Activated CD4-positive, alpha-beta memory T cell treated with anti-CD3 and anti-CD28 coated beads for 36 hours (primary cell): ENCODE measurements around the gene CHST3. TPM values are rescaled to one million over a fixed set of nuclear protein-coding genes. Genes with fewer than 3 reads are reported as not detected.
"Not testable (repeated sequence)": the region's sequence is repeated elsewhere in the genome, so short reads cannot be mapped to it uniquely, and the experiment has no call there.

ENCODE experiments used
- CTCF ChIA-PET: fragments of 350-600 bp; sonication (Branson Sonifier 250); formaldehyde crosslinking; loops from one replicate; lab custom pipeline; 2021; ENCODE audit warnings: antibody characterized with exemption, inconsistent platforms; lab: Charles Lee
- POLR2A ChIA-PET: fragments of 350-600 bp; sonication (Branson Sonifier 250); formaldehyde crosslinking; loops from one replicate; lab custom pipeline; 2021; ENCODE audit warnings: antibody characterized with exemption; lab: Charles Lee
- DNase-seq: peaks from one replicate; pipeline ENCODE4 v3.0.0-alpha.2; 2020
- H3K27ac Mint-ChIP-seq: one replicate; pipeline ENCODE4 v1.8.0; 2021; ENCODE audit warnings: mixed read lengths
- H3K27me3 Mint-ChIP-seq: one replicate; pipeline ENCODE4 v1.8.0; 2021; ENCODE audit warnings: mixed read lengths
- H3K36me3 Mint-ChIP-seq: one replicate; pipeline ENCODE4 v1.8.0; 2021; ENCODE audit warnings: mixed read lengths
- H3K4me1 Mint-ChIP-seq: one replicate; pipeline ENCODE4 v1.8.0; 2021; ENCODE audit warnings: low read depth, mixed read lengths
- H3K4me3 Mint-ChIP-seq: one replicate; pipeline ENCODE4 v1.8.0; 2021; ENCODE audit warnings: mild to moderate bottlenecking, mixed read lengths
- H3K9me3 Mint-ChIP-seq: one replicate; pipeline ENCODE4 v1.8.0; 2021; ENCODE audit warnings: mixed read lengths
- intact Hi-C: fragments of 100-400 bp; cut with micrococcal nuclease; formaldehyde crosslinking; loops from one replicate; pipeline ENCODE4 v1.15.1; 2023
- total RNA-seq, 2 experiments: library from RNA; stranded (reverse); gene quantifications; one replicate each; pipeline ENCODE4 v1.2.3, GENCODE V29; 2021

CHST3 gene
- total RNA-seq, 2 experiments from 2014 or later = 0.19 to 0.31 TPM

- POLR2A ChIA-PET = not testable (repeated sequence)
Measured at GRCh38 chr10:72032409-72033162, 68.4 kb downstream of the CHST3 start.

GRCh38 chr10:72034040-72034499, 69.9 kb downstream of the CHST3 start:
- DNase-seq = no peak
- Mint-ChIP-seq H3K4me3 (no peak overlapping the region), H3K9me3 (no peaks in the 10 kb centered on the region), H3K27me3 (peaks cover 3% of the 10 kb centered on the region), H3K36me3 (no peaks in the 10 kb centered on the region), H3K27ac (no peak overlapping the region), H3K4me1 (no peaks in the 10 kb centered on the region)
- CTCF ChIA-PET = interaction anchor here (0.7 kb wide), 1 partner anchor 9 kb away, joined by 4 read pairs; no protein-coding TSS in a partner anchor
- POLR2A ChIA-PET = no interaction called here
- intact Hi-C loops = no loop called here

More at GRCh38 chr10:72032409-72033162, 68.4 kb downstream of the CHST3 start:
- CTCF ChIA-PET = interaction anchor here (1.3 to 2.5 kb wide), 2 partner anchors 15 to 77 kb away, joined by 4 to 13 read pairs; no protein-coding TSS in a partner anchor
- H3K4me1 Mint-ChIP-seq, H3K36me3 Mint-ChIP-seq, H3K27me3 Mint-ChIP-seq, H3K27ac Mint-ChIP-seq, H3K4me3 Mint-ChIP-seq, H3K9me3 Mint-ChIP-seq, DNase-seq, intact Hi-C loops: not testable (repeated sequence)

- Mint-ChIP-seq H3K27me3 (peaks cover 3% of the 10 kb centered on the region), H3K4me3 (no peak overlapping the region), H3K4me1 (no peaks in the 10 kb centered on the region), H3K36me3 (no peaks in the 10 kb centered on the region), H3K9me3 (no peaks in the 10 kb centered on the region), H3K27ac (no peak overlapping the region)
- DNase-seq = no peak
- ChIA-PET CTCF (no interaction called here), POLR2A (interaction anchor here (0.6 kb wide), 1 partner anchor 499 kb away, joined by 5 read pairs; no protein-coding TSS in a partner anchor)
- intact Hi-C loops = no loop called here
Measured at GRCh38 chr10:72034761-72035160, 70.6 kb downstream of the CHST3 start.

- ChIA-PET CTCF (interaction anchor here (1.4 kb wide), 1 partner anchor 13 kb away, joined by 3 read pairs; no protein-coding TSS in a partner anchor), POLR2A (interaction anchor here (0.6 kb wide), 1 partner anchor 499 kb away, joined by 5 read pairs; no protein-coding TSS in a partner anchor)
- Mint-ChIP-seq H3K4me3 (no peak overlapping the region), H3K27me3 (peaks cover 3% of the 10 kb centered on the region), H3K36me3 (no peaks in the 10 kb centered on the region), H3K4me1 (no peaks in the 10 kb centered on the region), H3K27ac (no peak overlapping the region), H3K9me3 (no peaks in the 10 kb centered on the region)
- intact Hi-C loops = no loop called here
- no peak for DNase-seq
Measured at GRCh38 chr10:72035252-72035887, 71.2 kb downstream of the CHST3 start.

- H3K9me3 Mint-ChIP-seq = no peaks in the 10 kb centered on the region
- no peak for DNase-seq
- intact Hi-C loops = no loop called here
- POLR2A ChIA-PET = no interaction called here
- H3K36me3 Mint-ChIP-seq = no peaks in the 10 kb centered on the region
- CTCF ChIA-PET = no interaction called here
- no peaks in the 10 kb centered on the region for H3K27me3 Mint-ChIP-seq
- no peak overlapping the region for H3K27ac Mint-ChIP-seq
- H3K4me1 Mint-ChIP-seq = no peaks in the 10 kb centered on the region
- H3K4me3 Mint-ChIP-seq = no peak overlapping the region
Measured at GRCh38 chr10:72037266-72037665, 73.1 kb downstream of the CHST3 start.

- intact Hi-C loops = no loop called here
- ChIA-PET CTCF (interaction anchor here (2.8 kb wide), 1 partner anchor 11 kb away, joined by 19 read pairs; no protein-coding TSS in a partner anchor), POLR2A (no interaction called here)
- H3K4me1 Mint-ChIP-seq = no peaks in the 10 kb centered on the region
- no peak overlapping the region for H3K4me3 Mint-ChIP-seq
- no peak overlapping the region for H3K27ac Mint-ChIP-seq
- no peaks in the 10 kb centered on the region for H3K36me3 Mint-ChIP-seq
- H3K9me3 Mint-ChIP-seq = no peaks in the 10 kb centered on the region
- no peaks in the 10 kb centered on the region for H3K27me3 Mint-ChIP-seq
- DNase-seq = no peak
Measured at GRCh38 chr10:72037811-72038210, 73.6 kb downstream of the CHST3 start.

GRCh38 chr10:72038458-72039001, 74.3 kb downstream of the CHST3 start:
- intact Hi-C loops = no loop called here
- ChIA-PET CTCF (interaction anchor here (2.8 kb wide), 1 partner anchor 10 kb away, joined by 19 read pairs; no protein-coding TSS in a partner anchor), POLR2A (no interaction called here)
- no peaks in the 10 kb centered on the region for H3K9me3 Mint-ChIP-seq
- no peaks in the 10 kb centered on the region for H3K4me1 Mint-ChIP-seq
- H3K27me3 Mint-ChIP-seq = no peaks in the 10 kb centered on the region
- no peak for DNase-seq
- H3K4me3 Mint-ChIP-seq = no peak overlapping the region
- H3K27ac Mint-ChIP-seq = no peak overlapping the region
- no peaks in the 10 kb centered on the region for H3K36me3 Mint-ChIP-seq

- ChIA-PET POLR2A (no interaction called here), CTCF (interaction anchor here (0.7 to 2.8 kb wide), 2 partner anchors 9 to 143 kb away, joined by 3 to 19 read pairs; no protein-coding TSS in a partner anchor)
- Mint-ChIP-seq H3K36me3 (no peaks in the 10 kb centered on the region), H3K4me3 (no peak overlapping the region), H3K9me3 (no peaks in the 10 kb centered on the region), H3K27me3 (no peaks in the 10 kb centered on the region), H3K27ac (no peak overlapping the region), H3K4me1 (no peaks in the 10 kb centered on the region)
- intact Hi-C loops = no loop called here
- no peak for DNase-seq
Measured at GRCh38 chr10:72039377-72039776, 75.2 kb downstream of the CHST3 start.

- Mint-ChIP-seq H3K36me3 (no peaks in the 10 kb centered on the region), H3K4me3 (no peak overlapping the region), H3K27me3 (no peaks in the 10 kb centered on the region), H3K9me3 (peaks cover 3% of the 10 kb centered on the region), H3K4me1 (no peaks in the 10 kb centered on the region), H3K27ac (no peak overlapping the region)
- intact Hi-C loops = no loop called here
- POLR2A ChIA-PET = no interaction called here
- no peak for DNase-seq
- CTCF ChIA-PET = interaction anchor here (0.6 to 1.5 kb wide), 2 partner anchors 100 to 145 kb away, joined by 3 to 4 read pairs; no protein-coding TSS in a partner anchor
Measured at GRCh38 chr10:72041491-72041890, 77.3 kb downstream of the CHST3 start.

GRCh38 chr10:72043016-72043834, 79.0 kb downstream of the CHST3 start:
- intact Hi-C loops = no loop called here
- Mint-ChIP-seq H3K4me3 (no peak overlapping the region), H3K27me3 (no peaks in the 10 kb centered on the region), H3K4me1 (peaks cover under 1% of the 10 kb centered on the region), H3K27ac (no peak overlapping the region), H3K36me3 (no peaks in the 10 kb centered on the region), H3K9me3 (peaks cover 5% of the 10 kb centered on the region)
- ChIA-PET POLR2A (no interaction called here), CTCF (interaction anchor here (0.6 to 2.0 kb wide), 3 partner anchors 10 to 146 kb away, joined by 3 to 16 read pairs (median 4); no protein-coding TSS in a partner anchor)
- DNase-seq = no peak

GRCh38 chr10:72044417-72045041, 80.3 kb downstream of the CHST3 start:
- intact Hi-C loops = no loop called here
- Mint-ChIP-seq H3K27ac (no peak overlapping the region), H3K36me3 (no peaks in the 10 kb centered on the region), H3K4me1 (peaks cover 4% of the 10 kb centered on the region), H3K4me3 (no peak overlapping the region), H3K27me3 (no peaks in the 10 kb centered on the region), H3K9me3 (peaks cover 7% of the 10 kb centered on the region)
- ChIA-PET CTCF (interaction anchor here (1.1 to 2.0 kb wide), 4 partner anchors 23 to 149 kb away, joined by 3 to 16 read pairs (median 4); no protein-coding TSS in a partner anchor), POLR2A (no interaction called here)
- no peak for DNase-seq
